Raji (cell line): ENCODE data around the gene PEX26.

Experiments used
- POLR2A ChIP-seq: IDR thresholded peaks from 2 replicates; pipeline ENCODE4 v1.6.1; 2011; ENCODE audit warnings: low read depth, low read length, control low read depth; ENCODE audit not compliant: insufficient read depth

The PEX26 gene

GRCh38 chr22:18067548-18068341, 10.0 kb upstream of the PEX26 start:
- TF ChIP-seq POLR2A = no peak

- no peak for TF ChIP-seq POLR2A
Measured at GRCh38 chr22:18068381-18068988, 9.3 kb upstream of the PEX26 start.

DNA sequence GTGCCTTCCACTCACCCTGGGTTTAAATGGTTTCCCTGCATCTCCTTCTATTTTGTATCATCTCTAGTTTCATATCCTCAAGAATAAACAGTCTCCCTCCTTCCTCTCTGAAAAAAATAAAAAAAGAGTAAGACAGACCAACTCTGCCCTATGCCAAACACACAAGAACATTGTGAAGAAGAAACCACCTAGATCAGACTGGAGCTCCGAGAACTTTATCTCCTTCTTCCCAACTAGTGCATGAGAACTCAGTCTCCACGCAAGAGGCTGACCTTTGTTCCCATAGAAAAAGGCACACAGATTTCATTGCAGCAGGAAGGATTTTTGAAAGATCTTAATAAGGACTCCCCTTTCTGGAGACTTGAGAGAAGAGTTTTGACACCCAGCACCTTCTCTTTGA, 8.7 kb upstream of the PEX26 start:
- no peak for TF ChIP-seq POLR2A

DNA sequence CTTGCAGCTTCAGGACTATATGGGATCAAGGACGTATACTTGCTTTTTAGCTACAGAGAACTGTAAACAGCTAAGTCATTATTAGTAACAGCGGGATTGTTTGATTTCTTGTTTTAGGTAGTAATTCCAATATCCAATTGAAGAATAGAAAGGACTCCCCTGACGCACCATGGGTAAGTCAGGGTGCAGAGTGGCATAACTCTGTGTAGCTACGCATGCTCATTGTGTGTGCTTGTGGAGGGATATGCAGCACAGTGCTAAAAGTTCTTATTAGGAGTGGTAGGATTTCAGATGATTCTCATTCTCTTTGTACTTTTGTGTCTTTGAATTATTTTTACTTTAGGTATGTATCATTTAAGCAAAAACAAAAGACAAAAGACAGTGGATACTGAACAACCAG, 7.7 kb upstream of the PEX26 start:
- no peak for TF ChIP-seq POLR2A

GRCh38 chr22:18070556-18071306, 7.1 kb upstream of the PEX26 start:
- no peak for TF ChIP-seq POLR2A

GRCh38 chr22:18071968-18072310, 5.9 kb upstream of the PEX26 start:
- TF ChIP-seq POLR2A = no peak

GRCh38 chr22:18073467-18073866, 4.3 kb upstream of the PEX26 start:
- TF ChIP-seq POLR2A = no peak

DNA sequence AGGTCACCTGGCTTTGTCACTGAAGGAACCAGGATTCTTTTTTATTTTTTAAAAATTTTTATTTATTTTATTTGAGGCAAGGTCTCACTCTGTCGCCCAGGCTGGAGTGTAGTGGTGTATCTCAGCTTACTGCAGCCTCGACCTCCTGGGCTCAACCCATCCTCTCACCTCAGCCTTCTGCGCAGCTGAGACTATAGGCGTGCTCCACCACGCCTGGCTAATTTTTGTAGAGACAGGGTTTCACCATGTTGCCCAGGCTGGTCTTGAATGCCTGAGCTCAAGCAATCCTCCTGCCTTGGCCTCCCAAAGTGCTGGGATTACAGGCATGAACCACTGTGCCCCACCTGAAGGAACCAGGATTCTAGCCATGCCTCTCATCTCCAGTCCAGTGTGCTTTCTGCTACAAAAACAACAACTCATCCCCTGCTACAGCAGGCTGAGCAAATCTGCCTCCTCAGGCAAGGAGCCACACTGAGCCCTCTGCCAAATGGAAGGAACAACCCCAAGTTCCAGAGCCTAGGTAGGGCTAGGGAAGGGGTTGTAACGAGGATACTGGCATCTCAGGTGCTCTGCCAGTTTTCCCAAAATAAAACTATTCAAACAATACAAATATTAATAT, 2.6 kb upstream of the PEX26 start:
- no peak for TF ChIP-seq POLR2A

GRCh38 chr22:18075720-18076497, 1.9 kb upstream of the PEX26 start:
- TF ChIP-seq POLR2A = no peak

DNA sequence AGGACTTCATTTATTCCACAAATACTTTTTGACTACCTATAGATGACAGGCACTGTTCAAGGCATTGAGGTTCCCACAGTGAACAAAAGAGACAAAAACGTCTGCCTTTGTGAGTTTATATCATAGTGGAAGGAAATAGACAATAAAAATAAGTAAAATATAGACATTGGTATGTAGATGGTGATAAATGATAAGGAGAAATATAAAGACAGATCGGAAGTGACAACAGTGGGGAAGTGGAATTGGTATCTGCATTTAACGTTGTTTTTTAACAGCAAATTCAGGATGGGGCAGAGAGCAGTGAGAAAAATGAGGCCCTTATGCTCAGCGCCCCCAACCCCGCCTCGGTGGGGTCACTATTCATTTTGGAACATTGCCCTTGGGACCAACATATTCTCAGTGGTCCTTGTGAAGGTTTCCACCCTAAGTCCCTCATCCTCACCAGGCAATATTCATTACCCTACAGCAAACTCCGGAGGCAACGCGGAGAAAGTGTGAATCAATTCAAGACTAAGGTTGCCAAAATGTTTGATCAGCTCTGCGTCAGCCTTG, 627 bp upstream of the PEX26 start:
- no peak for TF ChIP-seq POLR2A

DNA sequence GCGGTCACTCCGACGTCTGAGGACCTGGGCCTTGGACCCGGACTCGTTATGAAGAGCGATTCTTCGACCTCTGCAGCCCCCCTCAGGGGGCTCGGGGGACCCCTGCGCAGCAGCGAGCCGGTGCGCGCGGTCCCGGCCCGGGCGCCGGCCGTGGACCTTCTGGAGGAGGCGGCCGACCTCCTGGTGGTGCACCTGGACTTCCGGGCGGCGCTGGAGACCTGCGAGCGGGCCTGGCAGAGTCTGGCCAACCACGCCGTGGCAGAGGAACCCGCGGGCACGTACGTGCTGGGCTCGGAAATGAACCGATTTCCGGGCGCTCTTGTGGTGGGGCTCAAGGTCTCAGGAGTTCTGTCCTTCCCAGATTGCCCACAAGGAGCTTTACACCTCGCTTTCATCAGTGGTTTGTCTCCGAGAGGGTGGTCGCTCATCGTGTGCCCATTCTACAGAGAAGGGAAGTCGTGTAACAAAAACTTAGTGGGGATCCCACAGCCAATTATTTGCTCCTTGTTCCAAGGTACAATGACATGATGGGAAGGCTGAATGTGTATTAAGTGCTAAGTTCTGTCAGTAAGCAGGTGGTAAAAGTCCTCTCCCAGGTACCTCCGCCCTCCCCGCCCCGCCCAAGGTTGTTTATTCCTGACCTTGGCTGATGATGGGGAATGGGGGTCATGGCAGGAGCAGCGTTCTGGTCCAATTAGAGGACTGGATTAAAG, 695 bp downstream of the PEX26 start:
- TF ChIP-seq POLR2A = no peak

- no peak for TF ChIP-seq POLR2A
Measured at GRCh38 chr22:18079706-18080233, 2.0 kb downstream of the PEX26 start.

DNA sequence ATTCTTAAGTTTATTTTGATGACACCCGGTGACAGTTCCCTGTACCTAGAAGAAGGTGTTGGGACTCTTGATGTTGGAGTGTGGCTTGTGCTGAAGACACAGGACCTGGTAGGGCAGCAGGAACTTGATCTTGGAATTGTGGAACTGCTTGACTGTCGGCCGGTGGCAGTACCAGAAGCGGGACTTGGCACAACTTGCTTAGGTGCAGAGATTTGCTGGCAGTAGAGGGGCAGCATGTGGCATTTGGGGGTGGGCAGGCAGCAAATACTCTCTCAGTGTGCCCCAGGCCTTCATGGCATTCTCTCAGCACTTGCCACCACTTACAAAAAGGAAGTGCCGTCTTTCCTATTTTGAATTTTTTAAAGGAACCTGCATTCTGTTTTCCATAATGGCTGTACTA, 3.6 kb downstream of the PEX26 start:
- TF ChIP-seq POLR2A = no peak

DNA sequence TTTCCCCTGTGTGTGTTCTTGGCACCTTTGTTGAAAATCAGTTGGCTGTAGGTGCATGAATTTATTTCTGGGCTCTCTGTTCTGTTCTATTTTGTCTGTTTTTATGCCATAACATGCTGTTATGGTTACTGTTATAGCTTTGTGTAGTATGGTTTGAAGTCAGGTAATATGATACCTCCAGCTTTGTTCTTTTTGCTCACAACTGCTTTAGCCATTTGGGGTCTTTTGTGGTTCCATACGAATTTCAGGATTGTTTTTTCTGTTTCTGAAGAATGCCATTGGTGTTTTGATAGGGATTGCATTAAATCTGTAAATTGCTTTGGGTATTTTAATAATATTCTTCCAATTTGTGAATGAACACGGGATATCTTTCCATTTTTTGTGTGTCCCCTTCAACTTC, 4.7 kb downstream of the PEX26 start:
- no peak for TF ChIP-seq POLR2A
